SK-N-SH (cell line): ENCODE measurements around the gene FBXL5. TPM values are rescaled to one million over a fixed set of nuclear protein-coding genes. Genes with fewer than 3 reads are reported as not detected.
A peak's percentile ranks its signal among the peaks of the same experiment; 100 is the strongest.

ENCODE experiments used
- CTCF ChIA-PET: fragments of 300-600, 350-600 bp; formaldehyde crosslinking; extraction: SDS; loops from one replicate; lab custom pipeline; 2021; lab: Yijun Ruan, JAX
- POLR2A ChIA-PET: fragments of 350-600 bp; sonication (Branson Sonifier 250); formaldehyde crosslinking; extraction: SDS; loops from one replicate; lab custom pipeline; 2020; ENCODE audit warnings: antibody characterized with exemption, inconsistent platforms; lab: Yijun Ruan, JAX
- DNase-seq: peaks from one replicate; pipeline ENCODE4 v3.0.0; 2012
- H2AFZ ChIP-seq: fragments of 200-600 bp; sonication (generic); 2 replicates; pipeline ENCODE4 v1.8.1; 2016; ENCODE audit warnings: antibody characterized with exemption, mild to moderate bottlenecking, low read depth
- H3F3A ChIP-seq: fragments of 200-600 bp; sonication (generic); replicated peaks from 2 replicates; pipeline ENCODE3; 2016; ENCODE audit warnings: antibody characterized with exemption, mild to moderate bottlenecking; ENCODE audit not compliant: insufficient read depth
- H3K27ac ChIP-seq, 2 experiments: fragments of 200-500 bp in 1 of 2; fragments of 200-600 bp in 1 of 2; sonication (Bioruptor generic) in 1 of 2; sonication (generic), shearing (Covaris generic) in 1 of 2; 2 replicates each; pipeline versions ENCODE4 v1.5.1 to v1.6.1; 2014 to 2016; ENCODE audit warnings: low read depth in 2 of 2, inconsistent platforms in 1 of 2, low read length in 1 of 2, mild to moderate bottlenecking in 1 of 2, mixed read lengths in 1 of 2
- H3K27me3 ChIP-seq: fragments of 200-600 bp; sonication (generic), shearing (Covaris generic); 2 replicates; pipeline ENCODE4 v1.6.1; 2016; ENCODE audit warnings: mixed run types; ENCODE audit not compliant: insufficient read depth
- H3K36me3 ChIP-seq, 2 experiments: fragments of 200-500 bp in 1 of 2; fragments of 200-600 bp in 1 of 2; sonication (Bioruptor generic) in 1 of 2; sonication (generic) in 1 of 2; replicated peaks in 1 of 2; 2 replicates each; pipeline versions ENCODE3 to v1.5.1; 2014 to 2016; ENCODE audit warnings: low read length in 1 of 2, mild to moderate bottlenecking in 1 of 2; ENCODE audit not compliant: insufficient read depth in 2 of 2, control insufficient read depth in 1 of 2
- H3K4me1 ChIP-seq, 2 experiments: fragments of 200-500 bp in 1 of 2; fragments of 200-600 bp in 1 of 2; sonication (Bioruptor generic) in 1 of 2; sonication (generic), shearing (Covaris generic) in 1 of 2; 2 replicates each; pipeline versions ENCODE4 v1.5.1 to v1.6.1; 2014 to 2016; ENCODE audit warnings: low read depth in 1 of 2, low read length in 1 of 2, mixed run types in 1 of 2; ENCODE audit not compliant: insufficient read depth in 2 of 2, control insufficient read depth in 1 of 2
- H3K4me2 ChIP-seq: fragments of 200-600 bp; sonication (generic), shearing (Covaris generic); 2 replicates; pipeline ENCODE4 v1.6.1; 2017; ENCODE audit warnings: mixed run types
- H3K4me3 ChIP-seq, 2 experiments: fragments of 200-500 bp in 1 of 2; fragments of 200-600 bp in 1 of 2; sonication (Bioruptor generic) in 1 of 2; sonication (generic), shearing (Covaris generic) in 1 of 2; 2 replicates each; pipeline versions ENCODE4 v1.5.1 to v1.8.1; 2014 to 2016; ENCODE audit warnings: low read depth in 2 of 2, inconsistent platforms in 1 of 2, low read length in 1 of 2, mild to moderate bottlenecking in 1 of 2, mixed read lengths in 1 of 2, moderate library complexity in 1 of 2
- H3K79me2 ChIP-seq: fragments of 200-600 bp; sonication (generic); 2 replicates; pipeline ENCODE4 v1.8.1; 2017; ENCODE audit warnings: mild to moderate bottlenecking; ENCODE audit not compliant: insufficient read depth
- H3K9ac ChIP-seq: fragments of 200-600 bp; sonication (generic); 2 replicates; pipeline ENCODE4 v1.6.1; 2017; ENCODE audit warnings: mixed run types
- H3K9me2 ChIP-seq: fragments of 200-600 bp; sonication (generic); 2 replicates; pipeline ENCODE4 v1.6.1; 2017; ENCODE audit warnings: mixed run types
- H3K9me3 ChIP-seq: fragments of 200-600 bp; sonication (generic); 2 replicates; pipeline ENCODE4 v1.6.1; 2017; ENCODE audit warnings: mixed run types, mild to moderate bottlenecking, moderate library complexity
- H4K20me1 ChIP-seq: fragments of 200-600 bp; sonication (generic); 2 replicates; pipeline ENCODE4 v1.6.1; 2017; ENCODE audit warnings: mild to moderate bottlenecking, mixed run types; ENCODE audit not compliant: insufficient read depth
- EP300 ChIP-seq, 2 experiments: IDR thresholded peaks; 2 replicates each; pipeline versions ENCODE4 v1.4.0 to v1.6.1; 2012; ENCODE audit warnings: borderline replicate concordance in 1 of 2, low read depth in 1 of 2, low read length in 1 of 2
- EZH2phosphoT487 ChIP-seq: fragments of 200-600 bp; sonication (generic); IDR thresholded peaks from 2 replicates; pipeline ENCODE4 v1.6.1; 2017; ENCODE audit warnings: low read depth, mixed run types, mild to moderate bottlenecking, antibody characterized with exemption, moderate library complexity, borderline replicate concordance
- FOXJ3 ChIP-seq: sonication (generic); formaldehyde crosslinking; IDR thresholded peaks from 2 replicates; pipeline ENCODE4 v1.5.1; 2020; ENCODE audit warnings: mild to moderate bottlenecking, missing genetic modification reagents
- FOXM1 ChIP-seq: IDR thresholded peaks from 2 replicates; pipeline ENCODE4 v1.4.0; 2012; ENCODE audit warnings: low read depth, mild to moderate bottlenecking
- JUND ChIP-seq: IDR thresholded peaks from 2 replicates; pipeline ENCODE4 v1.4.0; 2012
- MEF2A ChIP-seq: IDR thresholded peaks from 2 replicates; pipeline ENCODE4 v1.4.0; 2012; ENCODE audit warnings: low read depth, borderline replicate concordance
- NFIC ChIP-seq: IDR thresholded peaks from 2 replicates; pipeline ENCODE4 v1.4.0; 2012; ENCODE audit warnings: borderline replicate concordance
- POLR2AphosphoS5 ChIP-seq: IDR thresholded peaks from 2 replicates; pipeline ENCODE4 v1.6.1; 2012; ENCODE audit warnings: low read depth, low read length
- RFX5 ChIP-seq: IDR thresholded peaks from 2 replicates; pipeline ENCODE4 v1.6.1; 2012; ENCODE audit warnings: mild to moderate bottlenecking, improper control_type of control experiment, low read length
- SIN3A ChIP-seq: IDR thresholded peaks from 2 replicates; pipeline ENCODE4 v1.6.1; 2012; ENCODE audit warnings: low read depth, mild to moderate bottlenecking, low read length, moderate library complexity, borderline replicate concordance
- TAF1 ChIP-seq: IDR thresholded peaks from 2 replicates; pipeline ENCODE4 v1.6.1; 2012; ENCODE audit warnings: low read depth, mild to moderate bottlenecking, low read length, moderate library complexity, borderline replicate concordance
- TCF12 ChIP-seq: IDR thresholded peaks from 2 replicates; pipeline ENCODE4 v1.4.0; 2012
- whole genome bisulfite sequencing: methylation state at CpG from one replicate; pipeline ENCODE4 v1.1.6; 2017; ENCODE audit warnings: low lambda C conversion rate; 5-methylcytosine and 5-hydroxymethylcytosine counted together
- polyA plus RNA-seq, 3 experiments: library from polyadenylated mRNA; depleted of rRNA; stranded (reverse); fragments of >200 nt; gene quantifications; 2 replicates each; pipeline ENCODE4 v1.2.3, GENCODE V29; 2012
- TF ChIP-seq, protein P1 (sequence below): fragments of 150-350 bp; IDR thresholded peaks from 2 replicates; pipeline ENCODE4 v1.6.1; 2016; ENCODE audit warnings: mild to moderate bottlenecking, low read depth, low read length
- TF ChIP-seq, protein P2 (sequence below): IDR thresholded peaks from 2 replicates; pipeline ENCODE4; 2012
- TF ChIP-seq, protein P3 (sequence below): fragments of 200-600 bp; sonication (generic); IDR thresholded peaks from 2 replicates; pipeline ENCODE4 v1.6.1; 2017; ENCODE audit warnings: antibody characterized with exemption, mild to moderate bottlenecking, moderate library complexity

The FBXL5 gene
- polyA plus RNA-seq, 1 of the 3 experiments (the other 2 are of a cell fraction) = 13.5 TPM

DNA sequence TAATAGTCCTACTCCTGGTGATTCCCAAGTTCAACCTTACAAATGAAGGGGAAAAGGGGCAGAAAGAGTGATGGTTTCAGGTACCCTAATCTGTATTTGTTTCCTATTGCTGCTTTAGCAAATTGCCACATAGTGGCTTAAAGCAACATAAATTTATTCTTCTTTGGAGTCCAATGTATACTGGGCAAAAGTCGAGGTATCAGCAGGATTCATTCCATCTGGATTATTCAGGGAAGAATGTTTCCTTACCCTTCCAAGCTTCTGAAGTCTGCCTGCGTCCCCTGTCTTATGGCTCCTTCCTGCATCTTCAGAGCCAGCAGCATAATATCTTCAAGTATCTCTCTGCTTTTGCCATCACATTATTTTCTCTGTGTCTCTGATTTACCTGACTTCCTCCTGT, 37.4 kb upstream of the FBXL5 start:
- no peaks in the 10 kb centered on the region for H3K9me3 ChIP-seq
- DNase-seq = no peak
- no peaks in the 10 kb centered on the region for H3K9me2 ChIP-seq
- H3K27me3 ChIP-seq = no peaks in the 10 kb centered on the region
- 82% methylated on average over 2 of the region's 2 CpGs for WGBS
- H3K4me3 ChIP-seq = no peak overlapping the region
- no peak overlapping the region for H2AFZ ChIP-seq
- peaks cover 0 to 22% of the 10 kb centered on the region in 2 experiments; a peak in 3 of 4 replicates for H3K4me1 ChIP-seq
- H3K36me3 ChIP-seq = peaks cover 15 to 18% of the 10 kb centered on the region in 2 experiments
- ChIA-PET CTCF (interaction anchor here (1.4 kb wide), 1 partner anchor 10 kb away, joined by 4 read pairs; the partner anchor contains the start of gene BST1), POLR2A (no interaction called here)
- no peaks in the 10 kb centered on the region for H4K20me1 ChIP-seq
- no peak overlapping the region for H3K4me2 ChIP-seq
- TF ChIP-seq, protein P1, sequence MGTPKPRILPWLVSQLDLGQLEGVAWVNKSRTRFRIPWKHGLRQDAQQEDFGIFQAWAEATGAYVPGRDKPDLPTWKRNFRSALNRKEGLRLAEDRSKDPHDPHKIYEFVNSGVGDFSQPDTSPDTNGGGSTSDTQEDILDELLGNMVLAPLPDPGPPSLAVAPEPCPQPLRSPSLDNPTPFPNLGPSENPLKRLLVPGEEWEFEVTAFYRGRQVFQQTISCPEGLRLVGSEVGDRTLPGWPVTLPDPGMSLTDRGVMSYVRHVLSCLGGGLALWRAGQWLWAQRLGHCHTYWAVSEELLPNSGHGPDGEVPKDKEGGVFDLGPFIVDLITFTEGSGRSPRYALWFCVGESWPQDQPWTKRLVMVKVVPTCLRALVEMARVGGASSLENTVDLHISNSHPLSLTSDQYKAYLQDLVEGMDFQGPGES = no peak
- TF ChIP-seq EZH2phosphoT487 = no peak
- TF ChIP-seq POLR2AphosphoS5 = no peak
- no peak for TF ChIP-seq FOXJ3 (CRISPR knock-in tag)
- no peak for TF ChIP-seq MEF2A
- TF ChIP-seq SIN3A = no peak
- no peak for TF ChIP-seq EP300 (IDR thresholded peaks at IDR 0.05; ENCODE audit: borderline replicate concordance in 1 of 2, low read depth in 1 of 2, low read length in 1 of 2)
- TF ChIP-seq RFX5 = no peak
- TF ChIP-seq TCF12 = no peak
- TF ChIP-seq TAF1 = no peak
- TF ChIP-seq FOXM1 = no peak
- TF ChIP-seq, protein P2, sequence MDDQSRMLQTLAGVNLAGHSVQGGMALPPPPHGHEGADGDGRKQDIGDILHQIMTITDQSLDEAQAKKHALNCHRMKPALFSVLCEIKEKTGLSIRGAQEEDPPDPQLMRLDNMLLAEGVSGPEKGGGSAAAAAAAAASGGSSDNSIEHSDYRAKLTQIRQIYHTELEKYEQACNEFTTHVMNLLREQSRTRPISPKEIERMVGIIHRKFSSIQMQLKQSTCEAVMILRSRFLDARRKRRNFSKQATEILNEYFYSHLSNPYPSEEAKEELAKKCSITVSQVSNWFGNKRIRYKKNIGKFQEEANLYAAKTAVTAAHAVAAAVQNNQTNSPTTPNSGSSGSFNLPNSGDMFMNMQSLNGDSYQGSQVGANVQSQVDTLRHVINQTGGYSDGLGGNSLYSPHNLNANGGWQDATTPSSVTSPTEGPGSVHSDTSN = no peak
- no peak for TF ChIP-seq JUND
- TF ChIP-seq, protein P3, sequence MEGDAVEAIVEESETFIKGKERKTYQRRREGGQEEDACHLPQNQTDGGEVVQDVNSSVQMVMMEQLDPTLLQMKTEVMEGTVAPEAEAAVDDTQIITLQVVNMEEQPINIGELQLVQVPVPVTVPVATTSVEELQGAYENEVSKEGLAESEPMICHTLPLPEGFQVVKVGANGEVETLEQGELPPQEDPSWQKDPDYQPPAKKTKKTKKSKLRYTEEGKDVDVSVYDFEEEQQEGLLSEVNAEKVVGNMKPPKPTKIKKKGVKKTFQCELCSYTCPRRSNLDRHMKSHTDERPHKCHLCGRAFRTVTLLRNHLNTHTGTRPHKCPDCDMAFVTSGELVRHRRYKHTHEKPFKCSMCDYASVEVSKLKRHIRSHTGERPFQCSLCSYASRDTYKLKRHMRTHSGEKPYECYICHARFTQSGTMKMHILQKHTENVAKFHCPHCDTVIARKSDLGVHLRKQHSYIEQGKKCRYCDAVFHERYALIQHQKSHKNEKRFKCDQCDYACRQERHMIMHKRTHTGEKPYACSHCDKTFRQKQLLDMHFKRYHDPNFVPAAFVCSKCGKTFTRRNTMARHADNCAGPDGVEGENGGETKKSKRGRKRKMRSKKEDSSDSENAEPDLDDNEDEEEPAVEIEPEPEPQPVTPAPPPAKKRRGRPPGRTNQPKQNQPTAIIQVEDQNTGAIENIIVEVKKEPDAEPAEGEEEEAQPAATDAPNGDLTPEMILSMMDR = no peak
- no peak for TF ChIP-seq NFIC
- TF ChIP-seq, all 33 proteins: peak for 0
- H3K9ac ChIP-seq = no peak overlapping the region
- H3K79me2 ChIP-seq = peaks cover 2% of the 10 kb centered on the region
- peaks cover 28% of the 10 kb centered on the region for H3F3A ChIP-seq
- H3K27ac ChIP-seq = peak overlapping the region in 1 of 2 experiments; percentile 94; a peak in 1 of 4 replicates
